Measurements from ENCODE around the gene AOPEP.

The AOPEP gene

DNA sequence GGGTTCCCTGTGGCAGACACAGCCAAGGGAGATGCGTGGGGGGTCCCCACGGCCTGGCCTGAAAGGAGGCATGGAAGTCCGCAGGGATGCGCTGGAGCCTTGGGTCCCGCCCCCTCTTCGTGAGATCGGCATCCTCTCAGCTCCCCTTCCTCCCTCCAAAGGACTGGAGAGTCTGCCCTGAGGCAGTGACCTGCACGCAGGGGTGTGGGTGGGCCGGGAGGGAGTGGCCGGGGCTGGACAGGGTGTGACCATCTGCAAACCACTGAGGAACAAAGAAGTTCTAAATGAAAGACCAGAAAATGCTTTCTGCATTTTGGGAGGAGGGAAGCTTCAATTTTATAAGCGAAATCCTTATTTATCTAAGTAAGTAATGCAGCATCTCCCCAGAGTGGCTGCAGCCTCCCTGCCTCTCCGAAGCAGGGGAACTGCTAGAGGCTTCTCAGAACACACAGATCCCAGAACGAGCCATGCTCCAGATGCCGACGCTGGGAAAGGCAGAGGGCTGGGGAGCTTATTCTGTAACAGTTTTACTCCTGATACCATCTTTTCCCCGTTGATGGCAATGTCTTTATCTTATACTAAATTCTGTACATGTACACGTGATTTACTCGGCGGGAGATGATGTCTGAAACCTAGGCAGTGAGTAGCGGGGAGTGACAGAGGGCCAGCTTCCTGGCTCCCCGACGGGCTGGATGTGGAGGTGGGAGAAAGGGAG is 369.3 kb downstream of the AOPEP start:
- no peak overlapping the region for H3K4me3 ChIP-seq (ENCODE audit: low read depth, low read length)
- no peak for TF ChIP-seq CTCF (IDR thresholded peaks at IDR 0.05; ENCODE audit: borderline replicate concordance, insufficient read depth, low read depth, low read length)

GRCh38 chr9:95096381-95096780 is 369.9 kb downstream of the AOPEP start:
- TF ChIP-seq CTCF (IDR thresholded peaks at IDR 0.05; ENCODE audit: borderline replicate concordance, insufficient read depth, low read depth, low read length), result no peak
- no peak overlapping the region for H3K4me3 ChIP-seq (ENCODE audit: low read depth, low read length)

DNA sequence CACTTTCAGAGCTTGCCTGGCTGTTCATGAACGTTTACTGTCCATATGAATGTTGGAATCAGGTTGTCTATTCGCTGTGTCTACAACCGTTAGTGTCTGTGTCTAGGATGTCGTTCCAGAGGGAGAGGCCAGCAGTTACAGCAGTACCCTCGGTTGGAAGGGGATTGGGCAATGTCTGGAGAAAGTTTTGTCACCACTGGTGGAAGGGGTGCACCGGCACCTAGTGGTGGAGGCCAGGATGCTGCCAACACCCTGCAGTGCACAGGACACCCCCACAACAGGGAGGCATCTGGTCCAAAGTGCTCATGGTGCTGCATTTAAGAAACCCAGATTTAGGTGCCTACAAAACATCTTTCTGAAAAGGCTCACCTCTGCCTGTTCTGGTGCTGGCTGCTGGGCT is 370.3 kb downstream of the AOPEP start:
- no peak for TF ChIP-seq CTCF (IDR thresholded peaks at IDR 0.05; ENCODE audit: borderline replicate concordance, insufficient read depth, low read depth, low read length)
- H3K4me3 ChIP-seq (ENCODE audit: low read depth, low read length), result no peak overlapping the region

GRCh38 chr9:95097279-95097678 is 370.8 kb downstream of the AOPEP start:
- TF ChIP-seq CTCF (IDR thresholded peaks at IDR 0.05; ENCODE audit: borderline replicate concordance, insufficient read depth, low read depth, low read length), result no peak
- no peak overlapping the region for H3K4me3 ChIP-seq (ENCODE audit: low read depth, low read length)

DNA sequence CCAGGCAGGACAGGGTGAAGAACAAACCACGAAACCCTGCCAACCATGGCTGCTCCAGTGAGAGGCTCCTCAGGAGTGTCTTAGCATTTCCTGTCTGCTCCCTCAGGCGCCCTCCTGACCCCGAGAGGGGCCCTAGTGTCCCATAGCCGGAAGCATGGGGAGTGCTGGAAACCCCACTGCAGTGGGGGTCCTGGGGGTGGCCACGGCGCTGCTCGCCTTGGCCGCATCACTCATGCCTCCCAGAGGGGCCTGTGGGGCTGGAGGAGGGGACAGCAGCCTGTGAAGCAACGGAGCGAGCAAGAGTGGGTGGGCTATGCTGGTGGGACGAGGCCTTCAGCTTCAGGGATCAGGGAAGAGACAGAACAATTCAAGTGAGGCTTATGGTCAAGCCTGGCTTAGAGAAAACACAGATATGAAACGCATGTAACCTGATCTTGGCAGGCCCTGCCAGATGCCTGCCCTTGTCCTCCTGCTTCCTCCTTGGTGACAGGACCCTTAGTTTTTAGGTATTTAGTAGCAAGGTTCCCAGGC is 372.0 kb downstream of the AOPEP start:
- no peak for TF ChIP-seq CTCF (IDR thresholded peaks at IDR 0.05; ENCODE audit: borderline replicate concordance, insufficient read depth, low read depth, low read length)
- H3K4me3 ChIP-seq (ENCODE audit: low read depth, low read length), result no peak overlapping the region

- no peak for TF ChIP-seq CTCF (IDR thresholded peaks at IDR 0.05; ENCODE audit: borderline replicate concordance, insufficient read depth, low read depth, low read length)
- no peak overlapping the region for H3K4me3 ChIP-seq (ENCODE audit: low read depth, low read length)
Observed at GRCh38 chr9:95099321-95100070, 373.0 kb downstream of the AOPEP start.

Measured in GM12875 (cell line).